GM18858 (cell line): ENCODE measurements around the gene CYP1A1.
"Not testable (repeated sequence)": the region's sequence is repeated elsewhere in the genome, so short reads cannot be mapped to it uniquely, and the experiment has no call there.

Experiments
- ATAC-seq: cut with Tn5 transposase; IDR thresholded peaks from one replicate; pipeline ENCODE4 v1.9.1; 2021; ENCODE audit not compliant: unreplicated experiment

Gene CYP1A1

DNA sequence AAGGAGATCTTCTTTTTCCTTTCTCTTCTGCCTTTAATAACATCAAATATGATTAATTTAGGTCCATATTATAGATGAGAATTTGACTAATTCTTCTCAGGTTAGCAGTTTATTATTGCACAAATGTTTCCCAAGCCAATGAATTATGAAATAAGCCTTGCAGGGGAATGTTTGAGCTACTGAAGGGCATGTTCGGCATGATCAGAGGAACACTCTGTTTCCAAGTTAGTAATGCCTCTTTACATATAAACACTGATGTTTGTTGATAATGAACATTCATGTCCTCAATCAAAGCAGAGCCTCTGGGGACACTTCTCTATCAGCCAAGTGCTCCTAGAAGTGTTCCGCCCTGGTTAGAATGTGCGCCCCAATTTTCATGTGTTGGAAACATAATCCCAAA, 10.0 kb upstream of the CYP1A1 start:
- no peak for ATAC-seq

GRCh38 chr15:74733269-74733668, 7.9 kb upstream of the CYP1A1 start:
- no peak for ATAC-seq

- ATAC-seq: no peak
Measured at GRCh38 chr15:74732846-74733245, 7.5 kb upstream of the CYP1A1 start.

DNA sequence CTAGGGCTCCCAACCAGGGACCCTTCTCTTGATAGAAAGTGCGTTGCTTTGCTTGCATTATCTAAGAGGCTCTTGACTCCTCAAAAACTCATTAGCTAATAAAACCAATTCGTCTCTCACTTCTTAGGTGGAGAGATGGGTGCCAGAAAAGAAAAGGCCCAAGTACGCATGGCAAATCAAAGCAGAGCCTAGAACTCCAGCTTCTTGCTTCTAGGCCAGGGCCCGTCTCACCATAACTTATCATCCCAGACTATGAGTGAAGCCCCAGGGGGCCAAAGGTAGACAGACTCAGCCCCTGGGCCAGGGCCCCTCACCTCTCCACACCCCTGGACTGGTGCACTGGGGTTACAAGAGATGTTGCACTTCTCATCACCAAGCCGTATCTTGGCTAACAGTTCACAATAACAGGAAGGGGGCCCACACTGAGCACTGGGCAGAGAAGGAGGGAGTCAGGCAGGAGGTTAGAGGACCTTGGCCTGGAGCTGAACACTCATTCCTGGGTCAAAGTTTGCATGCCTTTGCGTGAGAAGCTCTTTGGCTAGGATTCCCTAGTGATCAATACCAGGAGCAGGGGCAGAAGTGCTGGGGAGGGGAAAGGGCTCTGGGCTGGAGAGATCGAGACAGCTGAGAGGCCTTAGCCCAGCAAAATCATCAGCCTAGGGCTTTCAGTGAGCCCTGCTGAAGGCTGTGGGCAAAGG, 5.4 kb upstream of the CYP1A1 start:
- ATAC-seq: no peak

GRCh38 chr15:74729372-74729771, 4.0 kb upstream of the CYP1A1 start:
- ATAC-seq: not testable (repeated sequence)

- ATAC-seq: not testable (repeated sequence)
Measured at GRCh38 chr15:74728699-74729098, 3.4 kb upstream of the CYP1A1 start.

DNA sequence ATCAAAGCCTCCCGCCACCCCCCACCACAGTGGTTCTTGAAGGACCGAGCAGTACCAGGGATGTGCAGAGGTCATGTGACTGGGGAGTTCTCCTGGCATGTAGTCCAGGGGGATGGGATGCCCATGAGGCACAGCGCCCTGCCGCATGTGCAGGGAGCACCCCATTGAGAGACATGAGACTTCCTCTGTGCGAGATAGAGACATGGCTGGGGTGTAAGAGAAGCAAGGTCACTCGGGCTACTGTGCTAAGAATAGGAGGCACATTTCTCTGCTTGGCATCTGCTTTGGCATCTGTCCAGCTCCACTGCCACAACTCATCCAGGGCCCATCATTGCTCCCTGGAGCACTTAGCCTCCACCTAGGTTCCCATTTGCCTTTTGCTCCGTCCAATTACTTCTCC, 2.4 kb upstream of the CYP1A1 start:
- ATAC-seq: no peak

DNA sequence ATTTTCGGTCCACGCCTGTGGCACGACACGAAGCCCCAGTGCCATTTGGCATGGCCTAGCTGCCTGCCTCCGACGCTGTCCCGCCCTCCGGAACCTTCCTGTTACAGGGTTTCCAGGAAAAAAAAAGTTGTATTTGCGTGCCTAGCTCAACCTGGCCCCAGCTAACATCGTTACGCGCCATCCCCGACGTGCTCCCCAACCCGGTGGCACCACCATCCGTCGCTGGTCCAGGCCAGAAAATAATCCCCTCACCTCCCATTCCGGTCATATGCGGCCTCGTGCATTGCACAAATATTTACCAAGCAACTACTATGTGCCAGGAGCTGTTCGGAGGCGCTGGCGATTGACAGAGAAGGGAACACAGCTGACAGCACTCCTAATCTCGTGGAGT, 1.4 kb upstream of the CYP1A1 start:
- ATAC-seq: no peak

DNA sequence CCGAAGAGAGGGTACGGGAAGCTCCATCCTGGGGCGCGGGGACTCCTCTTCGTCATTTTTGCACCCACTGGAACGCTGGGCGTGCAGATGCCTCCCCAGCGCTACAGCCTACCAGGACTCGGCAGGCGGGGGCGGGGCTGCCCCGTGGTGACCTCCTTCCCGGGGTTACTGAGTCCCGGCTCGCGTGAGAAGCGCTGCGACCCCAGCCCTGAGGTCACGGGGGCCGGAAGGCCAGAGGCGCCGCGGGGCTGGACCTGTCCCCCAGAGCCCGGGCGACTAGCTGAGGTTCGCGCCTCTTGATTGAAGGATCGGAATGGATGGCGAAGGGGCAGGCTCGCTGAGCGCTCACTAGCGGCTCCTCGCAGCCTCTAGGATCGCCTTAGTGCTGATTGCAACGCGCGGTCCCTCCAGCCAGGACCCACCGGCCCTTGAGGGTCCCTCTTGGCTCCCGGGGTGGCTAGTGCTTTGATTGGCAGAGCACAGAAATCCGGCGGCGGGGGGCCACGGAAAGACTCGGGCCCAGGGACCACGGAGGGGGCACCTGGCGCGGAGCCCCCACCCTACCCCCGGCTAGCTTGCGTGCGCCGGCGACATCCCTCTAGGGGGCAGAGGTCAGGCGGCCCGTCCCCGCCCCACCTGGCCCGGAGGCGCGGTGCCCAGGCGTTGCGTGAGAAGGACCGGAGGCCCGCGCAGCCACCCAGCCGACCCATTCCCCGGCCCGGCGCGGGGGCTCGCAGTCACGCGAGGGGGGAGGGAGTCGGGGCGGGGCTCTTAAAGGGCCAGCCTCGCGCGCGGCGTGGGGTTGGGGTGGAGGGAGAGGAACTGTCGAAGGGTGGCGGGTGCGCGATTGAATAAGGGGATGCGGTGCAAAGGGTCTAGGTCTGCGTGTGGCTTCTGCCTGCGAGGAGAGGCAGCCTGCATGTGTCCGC, 781 bp upstream of the CYP1A1 start:
- ATAC-seq: no peak

- ATAC-seq: no peak
Measured at GRCh38 chr15:74724570-74725224, 631 bp downstream of the CYP1A1 start.

GRCh38 chr15:74723754-74724334, 1.5 kb downstream of the CYP1A1 start:
- ATAC-seq: no peak

DNA sequence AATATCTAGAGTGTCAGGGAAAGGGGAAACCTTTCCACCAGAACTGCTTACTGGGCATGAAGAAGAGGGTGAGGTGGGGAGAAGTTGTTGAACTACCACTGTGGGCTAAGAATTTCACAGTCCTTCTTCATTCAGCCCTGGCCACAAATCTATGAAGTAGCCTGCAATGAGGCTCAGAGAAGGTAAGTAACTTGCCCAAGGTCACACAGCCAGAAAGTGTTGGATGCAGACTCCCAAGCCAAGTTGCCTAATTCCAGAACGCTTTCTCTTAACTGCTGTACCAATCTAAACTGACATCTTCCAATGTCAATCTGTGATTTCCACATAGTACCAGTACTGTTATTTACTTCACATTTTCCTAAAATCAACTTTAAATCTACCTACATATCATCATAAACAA, 2.1 kb downstream of the CYP1A1 start:
- ATAC-seq: no peak

DNA sequence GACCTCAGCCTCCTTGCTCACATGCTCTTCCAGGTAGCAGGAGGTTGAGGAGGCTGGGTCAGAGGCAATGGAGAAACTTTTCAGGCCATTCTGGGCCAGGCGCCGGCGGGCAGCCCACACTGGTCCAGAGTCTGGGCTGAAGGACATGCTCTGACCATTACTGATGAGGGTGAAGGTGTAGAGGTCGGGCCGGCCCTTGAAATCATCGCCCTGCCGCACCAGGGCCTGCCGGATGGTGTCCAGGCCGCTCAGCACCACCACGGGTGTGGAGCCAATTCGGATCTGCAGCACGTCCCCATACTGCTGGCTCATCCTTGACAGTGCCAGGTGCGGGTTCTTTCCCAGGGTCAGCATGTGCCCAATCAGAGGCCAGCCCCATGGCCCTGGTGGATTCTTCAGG, 2.7 kb downstream of the CYP1A1 start:
- ATAC-seq: no peak

- no peak for ATAC-seq
Measured at GRCh38 chr15:74716651-74717050, 8.7 kb downstream of the CYP1A1 start.

- ATAC-seq: no peak
Measured at GRCh38 chr15:74712311-74712710, 13.0 kb downstream of the CYP1A1 start.

DNA sequence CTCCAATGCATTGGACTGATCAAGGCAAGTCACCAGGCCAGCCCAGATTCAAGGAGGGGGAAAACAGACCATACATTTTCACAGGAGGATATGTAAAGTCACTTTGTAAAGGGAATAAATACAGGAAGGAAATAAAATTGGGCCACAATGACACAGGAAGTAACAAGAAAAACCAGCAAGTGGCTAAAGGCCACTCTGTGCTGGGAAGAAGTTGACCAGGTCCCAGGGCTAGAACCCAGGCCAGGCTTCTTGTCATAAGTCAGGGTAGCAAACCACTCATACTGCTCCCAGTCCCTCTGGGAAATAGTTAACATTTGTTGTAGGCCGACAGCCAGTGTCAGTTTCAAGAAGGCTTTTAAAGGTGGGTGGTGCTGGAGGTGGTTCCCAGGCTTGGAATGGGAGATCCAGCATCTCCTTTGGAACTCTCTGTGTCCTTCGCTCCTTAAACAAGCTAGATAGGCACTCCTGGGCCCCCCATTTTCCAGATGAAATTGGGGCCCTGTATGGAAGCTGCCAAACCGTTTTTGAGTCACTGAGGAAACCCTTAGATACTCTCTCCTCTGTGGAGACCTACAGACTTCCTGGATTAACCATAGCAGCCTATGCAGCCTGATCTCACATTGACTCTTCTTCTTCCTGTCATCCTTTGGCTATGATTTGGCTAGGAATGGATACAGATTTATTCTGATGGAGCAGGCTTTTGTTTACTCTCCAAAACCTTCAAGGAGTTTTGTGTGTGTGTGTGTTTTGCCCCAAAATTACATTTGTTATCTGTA, 14.8 kb downstream of the CYP1A1 start:
- ATAC-seq: no peak

- ATAC-seq: no peak
Measured at GRCh38 chr15:74709892-74710291, 15.4 kb downstream of the CYP1A1 start.

GRCh38 chr15:74709011-74709410, 16.3 kb downstream of the CYP1A1 start:
- no peak for ATAC-seq

DNA sequence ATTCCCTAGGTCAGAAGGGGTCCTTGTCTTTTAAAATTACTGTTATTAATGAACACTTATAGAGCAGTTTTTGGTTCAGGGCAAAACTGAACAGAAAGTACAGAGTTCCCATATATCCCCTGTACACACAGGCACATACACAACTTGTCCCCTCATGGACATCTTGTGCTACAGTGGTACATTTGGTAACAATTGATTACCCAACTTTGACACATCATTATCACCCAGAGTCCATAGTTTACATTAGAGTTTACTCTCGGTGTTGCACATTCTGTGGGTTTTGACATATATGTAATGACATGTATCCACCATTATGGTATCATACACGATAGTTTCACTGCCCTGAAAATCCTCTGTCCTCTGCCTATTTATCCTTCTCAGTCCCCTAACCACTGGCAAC, 28.5 kb downstream of the CYP1A1 start:
- ATAC-seq: no peak

GRCh38 chr15:74696398-74696729, 29.0 kb downstream of the CYP1A1 start:
- ATAC-seq: no peak
